22Rv1 (cell line): ENCODE results near the gene GJB3.
"Not testable (repeated sequence)": the region's sequence is repeated elsewhere in the genome, so short reads cannot be mapped to it uniquely, and the experiment has no call there.

Experiments used
- CTCF ChIP-seq: fragments of 450-650 bp; IDR thresholded peaks from 2 replicates; pipeline ENCODE4 v1.5.1; 2017; ENCODE audit warnings: mild to moderate bottlenecking
- ZFX ChIP-seq: fragments of 450-650 bp; IDR thresholded peaks from 2 replicates; pipeline ENCODE4 v1.6.1; 2017; ENCODE audit warnings: antibody characterized with exemption, borderline replicate concordance

- not testable (repeated sequence) for TF ChIP-seq CTCF, ZFX
Observed at GRCh38 chr1:34818862-34819261, 37.8 kb downstream of the GJB3 start.
